ENCODE measurements around the gene CAPZB. TPM values are rescaled to one million over a fixed set of nuclear protein-coding genes. Genes with fewer than 3 reads are reported as not detected.

CAPZB gene
- total and polyA plus RNA-seq, 2 donors (not counting 3 experiments of a cell fraction or from before 2014, with no cell fraction given) = 196 to 347 TPM

DNA sequence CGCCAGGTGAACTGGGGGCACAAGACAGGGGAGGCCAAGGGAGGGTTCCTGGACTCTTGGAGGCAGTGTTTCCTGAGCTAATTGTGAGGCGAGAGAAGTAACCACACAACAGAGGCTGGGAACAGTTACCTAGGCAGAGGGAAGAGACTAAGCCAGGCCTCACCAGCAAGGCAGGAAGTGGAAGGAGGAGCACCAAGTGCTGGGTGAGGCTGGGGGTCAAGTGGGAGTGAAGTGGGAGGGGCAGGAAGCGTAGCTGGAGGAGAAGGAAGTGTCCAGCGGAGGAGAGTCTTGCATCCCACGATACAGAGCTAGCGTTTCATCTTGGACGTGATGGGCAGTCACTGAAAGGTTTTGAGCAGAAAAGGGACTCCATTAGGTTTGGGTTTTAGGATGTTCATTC is 48.3 kb upstream of the CAPZB start:
- Histone ChIP-seq H3K9ac (replicated peaks; ENCODE audit: extremely low read depth, insufficient read depth, low read length) (no peak overlapping the region), H3K4me1 (ENCODE audit: control insufficient read depth, extremely low read depth, insufficient read depth, low read length) (no peaks in the 10 kb centered on the region), H4K20me1 (replicated peaks; ENCODE audit: control insufficient read depth, extremely low read depth, insufficient read depth, low read length) (no peaks in the 10 kb centered on the region), H2AFZ (ENCODE audit: low read depth, low read length) (peak overlapping the region; percentile 18), H3K27ac (ENCODE audit: insufficient read depth, low read depth, low read length) (no peak overlapping the region), H3K4me2 (ENCODE audit: insufficient read depth, low read length) (no peak overlapping the region), H3K27me3 (ENCODE audit: control insufficient read depth in 2 of 2, insufficient read depth in 2 of 2, low read length in 2 of 2) (no peaks in the 10 kb centered on the region), H3K9me1 (replicated peaks; ENCODE audit: control insufficient read depth, extremely low read depth, insufficient read depth, low read length) (no peaks in the 10 kb centered on the region), H3K4me3 (replicated peaks in 1 of 3; ENCODE audit: insufficient read depth in 1 of 3, low read depth in 1 of 3, low read length in 3 of 3) (no peak overlapping the region), H3K79me2 (ENCODE audit: control insufficient read depth, insufficient read depth, low read length) (no peaks in the 10 kb centered on the region), H3K9me3 (replicated peaks; ENCODE audit: control insufficient read depth, insufficient read depth, low read length) (no peaks in the 10 kb centered on the region), H3K36me3 (ENCODE audit: control insufficient read depth in 2 of 2, extremely low read depth in 1 of 2, insufficient read depth in 2 of 2, low read length in 2 of 2) (no peaks in the 10 kb centered on the region)
- dilution Hi-C loops (cut with MboI; ENCODE audit: extremely low pct_ligation_motif_present, low sequenced_read_pairs) (no loop called here), intact Hi-C loops (cut with micrococcal nuclease) (no loop called here)
- no peak for DNase-seq (ENCODE audit: low read depth, low spot score)
- TF ChIP-seq POLR2AphosphoS5 (IDR thresholded peaks at IDR 0.05; ENCODE audit: insufficient read depth, low read depth, low read length) = no peak
- TF ChIP-seq EZH2 (IDR thresholded peaks at IDR 0.05; ENCODE audit: borderline replicate concordance, low read depth, low read length, severe bottlenecking) = no peak
- TF ChIP-seq JUN (IDR thresholded peaks at IDR 0.05; ENCODE audit: borderline replicate concordance, insufficient read depth, insufficient read length, low read depth) = no peak
- TF ChIP-seq MYC (IDR thresholded peaks at IDR 0.05; ENCODE audit: low read depth, low read length) = no peak
- TF ChIP-seq FOS (IDR thresholded peaks at IDR 0.05; ENCODE audit: borderline replicate concordance, insufficient read depth, low read length) = no peak
- TF ChIP-seq CTCF (IDR thresholded peaks at IDR 0.05; ENCODE audit: extremely low read depth in 1 of 2, insufficient read depth in 1 of 2, low read depth in 1 of 2, low read length in 2 of 2) = no peak
- TF ChIP-seq MAX (IDR thresholded peaks at IDR 0.05; ENCODE audit: insufficient read depth, insufficient read length) = no peak
- no peak for TF ChIP-seq POLR2A (IDR thresholded peaks at IDR 0.05; ENCODE audit: low read depth, low read length)
- TF ChIP-seq GATA2 (IDR thresholded peaks at IDR 0.05; ENCODE audit: insufficient read depth, insufficient read length, low read depth, low read length) = no peak
- ChIA-PET CTCF (interaction anchor here (0.8 to 1.5 kb wide), 2 partner anchors 22 to 142 kb away, joined by 3 to 4 read pairs; no protein-coding TSS in a partner anchor), POLR2A (no interaction called here)
- FAIRE-seq = no peak
- no TSS peak for BruUV-seq (replicated peaks)
